ENCODE measurements around the gene IL6ST.

The IL6ST gene

GRCh38 chr5:55896238-55896637 is 98.5 kb downstream of the IL6ST start:
- H3K9me2 ChIP-seq (replicated peaks; ENCODE audit: low read depth, low read length), result no peaks in the 10 kb centered on the region
- TF ChIP-seq EZH2phosphoT487 (IDR thresholded peaks at IDR 0.05; ENCODE audit: borderline replicate concordance) (no peak), CTCF (conservative IDR thresholded peaks at IDR 0.05; ENCODE audit: low read length) (no peak)
- H3K4me1 ChIP-seq (ENCODE audit: insufficient read depth, low read length, poor library complexity, severe bottlenecking), result no peaks in the 10 kb centered on the region
- H3K79me2 ChIP-seq (ENCODE audit: insufficient read depth, low read length), result no peaks in the 10 kb centered on the region
- H3K9ac ChIP-seq (ENCODE audit: low read depth, low read length, poor library complexity, severe bottlenecking), result no peak overlapping the region
- no peaks in the 10 kb centered on the region for H3K27me3 ChIP-seq (ENCODE audit: insufficient read depth, low read length, poor library complexity, severe bottlenecking)
- H3K4me3 ChIP-seq (ENCODE audit: low read length, poor library complexity, severe bottlenecking), result no peak overlapping the region
- H4K20me1 ChIP-seq (ENCODE audit: insufficient read depth, low read length, poor library complexity, severe bottlenecking), result no peaks in the 10 kb centered on the region
- no peaks in the 10 kb centered on the region for H3F3A ChIP-seq (ENCODE audit: low read depth)
- H3K36me3 ChIP-seq (ENCODE audit: insufficient read depth, low read length), result no peaks in the 10 kb centered on the region
- H3K9me3 ChIP-seq (ENCODE audit: insufficient read depth, low read depth, low read length), result no peaks in the 10 kb centered on the region
- H3K4me2 ChIP-seq (ENCODE audit: low read depth, low read length, poor library complexity, severe bottlenecking), result no peak overlapping the region
- no peak overlapping the region for H2AFZ ChIP-seq (ENCODE audit: low read length)

GRCh38 chr5:55895346-55895745 is 99.4 kb downstream of the IL6ST start:
- H3K4me2 ChIP-seq (ENCODE audit: low read depth, low read length, poor library complexity, severe bottlenecking), result no peak overlapping the region
- H3K27me3 ChIP-seq (ENCODE audit: insufficient read depth, low read length, poor library complexity, severe bottlenecking), result no peaks in the 10 kb centered on the region
- H3K36me3 ChIP-seq (ENCODE audit: insufficient read depth, low read length), result no peaks in the 10 kb centered on the region
- H2AFZ ChIP-seq (ENCODE audit: low read length), result no peak overlapping the region
- H3K4me3 ChIP-seq (ENCODE audit: low read length, poor library complexity, severe bottlenecking), result no peak overlapping the region
- H3K79me2 ChIP-seq (ENCODE audit: insufficient read depth, low read length), result no peaks in the 10 kb centered on the region
- no peaks in the 10 kb centered on the region for H3K4me1 ChIP-seq (ENCODE audit: insufficient read depth, low read length, poor library complexity, severe bottlenecking)
- no peak overlapping the region for H3K9ac ChIP-seq (ENCODE audit: low read depth, low read length, poor library complexity, severe bottlenecking)
- H3K9me3 ChIP-seq (ENCODE audit: insufficient read depth, low read depth, low read length), result no peaks in the 10 kb centered on the region
- TF ChIP-seq EZH2phosphoT487 (IDR thresholded peaks at IDR 0.05; ENCODE audit: borderline replicate concordance) (no peak), CTCF (conservative IDR thresholded peaks at IDR 0.05; ENCODE audit: low read length) (no peak)
- H3F3A ChIP-seq (ENCODE audit: low read depth), result no peaks in the 10 kb centered on the region
- no peaks in the 10 kb centered on the region for H3K9me2 ChIP-seq (replicated peaks; ENCODE audit: low read depth, low read length)
- H4K20me1 ChIP-seq (ENCODE audit: insufficient read depth, low read length, poor library complexity, severe bottlenecking), result no peaks in the 10 kb centered on the region

GRCh38 chr5:55894135-55894534 is 100.6 kb downstream of the IL6ST start:
- H3K4me1 ChIP-seq (ENCODE audit: insufficient read depth, low read length, poor library complexity, severe bottlenecking), result no peaks in the 10 kb centered on the region
- TF ChIP-seq EZH2phosphoT487 (IDR thresholded peaks at IDR 0.05; ENCODE audit: borderline replicate concordance) (no peak), CTCF (conservative IDR thresholded peaks at IDR 0.05; ENCODE audit: low read length) (no peak)
- no peak overlapping the region for H3K9ac ChIP-seq (ENCODE audit: low read depth, low read length, poor library complexity, severe bottlenecking)
- H3K9me2 ChIP-seq (replicated peaks; ENCODE audit: low read depth, low read length), result no peaks in the 10 kb centered on the region
- no peak overlapping the region for H3K4me3 ChIP-seq (ENCODE audit: low read length, poor library complexity, severe bottlenecking)
- H4K20me1 ChIP-seq (ENCODE audit: insufficient read depth, low read length, poor library complexity, severe bottlenecking), result no peaks in the 10 kb centered on the region
- H3K4me2 ChIP-seq (ENCODE audit: low read depth, low read length, poor library complexity, severe bottlenecking), result no peak overlapping the region
- no peaks in the 10 kb centered on the region for H3K9me3 ChIP-seq (ENCODE audit: insufficient read depth, low read depth, low read length)
- H3K79me2 ChIP-seq (ENCODE audit: insufficient read depth, low read length), result no peaks in the 10 kb centered on the region
- no peaks in the 10 kb centered on the region for H3K27me3 ChIP-seq (ENCODE audit: insufficient read depth, low read length, poor library complexity, severe bottlenecking)
- no peaks in the 10 kb centered on the region for H3K36me3 ChIP-seq (ENCODE audit: insufficient read depth, low read length)
- no peaks in the 10 kb centered on the region for H3F3A ChIP-seq (ENCODE audit: low read depth)
- peak overlapping the region; percentile 51 for H2AFZ ChIP-seq (ENCODE audit: low read length)

Data from Loucy (cell line).